ENCODE measurements around the gene RTKN2.
"Not testable (repeated sequence)": the region's sequence is repeated elsewhere in the genome, so short reads cannot be mapped to it uniquely, and the experiment has no call there.

RTKN2 gene

GRCh38 chr10:62259456-62259855, 9.2 kb downstream of the RTKN2 start:
- DNase-seq (ENCODE audit: low read depth in 2 of 2), result no peak

- no peak for DNase-seq (ENCODE audit: low read depth in 2 of 2)
Observed at GRCh38 chr10:62258926-62259325, 9.7 kb downstream of the RTKN2 start.

GRCh38 chr10:62253704-62254103, 14.9 kb downstream of the RTKN2 start:
- no peak for DNase-seq (ENCODE audit: low read depth in 2 of 2)

GRCh38 chr10:62252051-62252450, 16.6 kb downstream of the RTKN2 start:
- DNase-seq (ENCODE audit: low read depth in 2 of 2), result no peak

- DNase-seq (ENCODE audit: low read depth in 2 of 2), result no peak
Observed at GRCh38 chr10:62250594-62251198, 17.9 kb downstream of the RTKN2 start.

- no peak for DNase-seq (ENCODE audit: low read depth in 2 of 2)
Observed at GRCh38 chr10:62249957-62250356, 18.7 kb downstream of the RTKN2 start.

- DNase-seq (ENCODE audit: low read depth in 2 of 2), result no peak
Observed at GRCh38 chr10:62248465-62248864, 20.2 kb downstream of the RTKN2 start.

- DNase-seq (ENCODE audit: low read depth in 2 of 2), result peak in 1 of 2 donors; percentile 16
Observed at GRCh38 chr10:62244785-62245467, 23.7 kb downstream of the RTKN2 start.

- no peak for DNase-seq (ENCODE audit: low read depth in 2 of 2)
Observed at GRCh38 chr10:62244088-62244487, 24.6 kb downstream of the RTKN2 start.

GRCh38 chr10:62243647-62243997, 25.0 kb downstream of the RTKN2 start:
- no peak for DNase-seq (ENCODE audit: low read depth in 2 of 2)

- DNase-seq (ENCODE audit: low read depth in 2 of 2), result not testable (repeated sequence)
Observed at GRCh38 chr10:62242965-62243646, 25.5 kb downstream of the RTKN2 start.

- not testable (repeated sequence) for DNase-seq (ENCODE audit: low read depth in 2 of 2)
Observed at GRCh38 chr10:62241521-62241920, 27.1 kb downstream of the RTKN2 start.

- DNase-seq (ENCODE audit: low read depth in 2 of 2), result no peak
Observed at GRCh38 chr10:62239994-62240393, 28.6 kb downstream of the RTKN2 start.

- no peak for DNase-seq (ENCODE audit: low read depth in 2 of 2)
Observed at GRCh38 chr10:62238880-62239279, 29.8 kb downstream of the RTKN2 start.

- no peak for DNase-seq (ENCODE audit: low read depth in 2 of 2)
Observed at GRCh38 chr10:62237966-62238365, 30.7 kb downstream of the RTKN2 start.

GRCh38 chr10:62237506-62237905, 31.1 kb downstream of the RTKN2 start:
- DNase-seq (ENCODE audit: low read depth in 2 of 2), result no peak

- DNase-seq (ENCODE audit: low read depth in 2 of 2), result no peak
Observed at GRCh38 chr10:62234077-62234605, 34.5 kb downstream of the RTKN2 start.

GRCh38 chr10:62233356-62234076, 35.1 kb downstream of the RTKN2 start:
- no peak for DNase-seq (ENCODE audit: low read depth in 2 of 2)

GRCh38 chr10:62231805-62232204, 36.8 kb downstream of the RTKN2 start:
- no peak for DNase-seq (ENCODE audit: low read depth in 2 of 2)

GRCh38 chr10:62231371-62231770, 37.3 kb downstream of the RTKN2 start:
- no peak for DNase-seq (ENCODE audit: low read depth in 2 of 2)

GRCh38 chr10:62230344-62231121, 38.1 kb downstream of the RTKN2 start:
- DNase-seq (ENCODE audit: low read depth in 2 of 2), result no peak

Data from stimulated activated CD8-positive, alpha-beta memory T cell treated with anti-CD3 and anti-CD28 coated beads, Interleukin-2, amount 100 ng/mL, for 1 hour (primary cell).